ENCODE data around the gene PRKCZ. TPM values are rescaled to one million over a fixed set of nuclear protein-coding genes. Genes with fewer than 3 reads are reported as not detected.
A peak's percentile ranks its signal among the peaks of the same experiment; 100 is the strongest.

Gene PRKCZ
- total RNA-seq, 1 experiment from 2014 or later, result 0.83 TPM

GRCh38 chr1:2099886-2100779 lies 49.9 kb downstream of the PRKCZ start:
- H3K4me3 ChIP-seq, result no peak overlapping the region
- H3K27ac ChIP-seq, result no peak overlapping the region
- no peaks in the 10 kb centered on the region for H3K9me3 ChIP-seq (replicated peaks)
- H3K36me3 ChIP-seq, result no peaks in the 10 kb centered on the region
- no peak for DNase-seq
- no peaks in the 10 kb centered on the region for H3K4me1 ChIP-seq
- H3K27me3 ChIP-seq, result peaks cover 15% of the 10 kb centered on the region

- Histone ChIP-seq H3K4me1 (no peaks in the 10 kb centered on the region), H3K27me3 (peaks cover 18% of the 10 kb centered on the region), H3K9me3 (replicated peaks) (no peaks in the 10 kb centered on the region), H3K36me3 (no peaks in the 10 kb centered on the region), H3K4me3 (no peak overlapping the region), H3K27ac (no peak overlapping the region)
- no peak for DNase-seq
Measured at GRCh38 chr1:2100780-2101108, 50.5 kb downstream of the PRKCZ start.

- Histone ChIP-seq H3K4me3 (no peak overlapping the region), H3K27ac (no peak overlapping the region), H3K27me3 (peaks cover 18% of the 10 kb centered on the region), H3K4me1 (no peaks in the 10 kb centered on the region), H3K9me3 (replicated peaks) (no peaks in the 10 kb centered on the region), H3K36me3 (no peaks in the 10 kb centered on the region)
- DNase-seq, result no peak
Measured at GRCh38 chr1:2101531-2101930, 51.3 kb downstream of the PRKCZ start.

GRCh38 chr1:2101946-2102345 lies 51.7 kb downstream of the PRKCZ start:
- Histone ChIP-seq H3K9me3 (replicated peaks) (no peaks in the 10 kb centered on the region), H3K4me1 (no peaks in the 10 kb centered on the region), H3K4me3 (no peak overlapping the region), H3K27me3 (peaks cover 18% of the 10 kb centered on the region), H3K36me3 (no peaks in the 10 kb centered on the region), H3K27ac (no peak overlapping the region)
- no peak for DNase-seq

- Histone ChIP-seq H3K4me3 (no peak overlapping the region), H3K4me1 (no peaks in the 10 kb centered on the region), H3K27ac (no peak overlapping the region), H3K9me3 (replicated peaks) (no peaks in the 10 kb centered on the region), H3K27me3 (peaks cover 24% of the 10 kb centered on the region), H3K36me3 (no peaks in the 10 kb centered on the region)
- DNase-seq, result no peak
Measured at GRCh38 chr1:2102753-2103152, 52.5 kb downstream of the PRKCZ start.

- DNase-seq, result no peak
- no peaks in the 10 kb centered on the region for H3K9me3 ChIP-seq (replicated peaks)
- H3K27me3 ChIP-seq, result peaks cover 29% of the 10 kb centered on the region
Measured at GRCh38 chr1:2103266-2103900, 53.2 kb downstream of the PRKCZ start.

GRCh38 chr1:2103901-2104590 lies 53.8 kb downstream of the PRKCZ start:
- no peak overlapping the region for H3K4me3 ChIP-seq
- H3K27me3 ChIP-seq, result peaks cover 29% of the 10 kb centered on the region

More at GRCh38 chr1:2103266-2103900, 53.2 kb downstream of the PRKCZ start:
- H3K4me3 ChIP-seq, result no peak overlapping the region
- no peak overlapping the region for H3K27ac ChIP-seq
- no peaks in the 10 kb centered on the region for H3K4me1 ChIP-seq
- no peaks in the 10 kb centered on the region for H3K36me3 ChIP-seq

GRCh38 chr1:2104621-2105427 lies 54.6 kb downstream of the PRKCZ start:
- H3K4me1 ChIP-seq, result no peaks in the 10 kb centered on the region
- no peak overlapping the region for H3K4me3 ChIP-seq
- DNase-seq, result no peak
- no peaks in the 10 kb centered on the region for H3K9me3 ChIP-seq (replicated peaks)
- peaks cover 29% of the 10 kb centered on the region for H3K27me3 ChIP-seq
- no peaks in the 10 kb centered on the region for H3K36me3 ChIP-seq
- H3K27ac ChIP-seq, result no peak overlapping the region

More at GRCh38 chr1:2103901-2104590, 53.8 kb downstream of the PRKCZ start:
- H3K27ac ChIP-seq, result no peak overlapping the region
- H3K36me3 ChIP-seq, result no peaks in the 10 kb centered on the region
- H3K9me3 ChIP-seq (replicated peaks), result no peaks in the 10 kb centered on the region
- DNase-seq, result no peak
- H3K4me1 ChIP-seq, result no peaks in the 10 kb centered on the region

GRCh38 chr1:2105781-2106524 lies 55.7 kb downstream of the PRKCZ start:
- H3K4me1 ChIP-seq, result no peaks in the 10 kb centered on the region
- no peaks in the 10 kb centered on the region for H3K36me3 ChIP-seq
- H3K27ac ChIP-seq, result no peak overlapping the region
- H3K4me3 ChIP-seq, result no peak overlapping the region
- peaks cover 25% of the 10 kb centered on the region for H3K27me3 ChIP-seq
- no peak for DNase-seq
- no peaks in the 10 kb centered on the region for H3K9me3 ChIP-seq (replicated peaks)

- Histone ChIP-seq H3K4me1 (no peaks in the 10 kb centered on the region), H3K36me3 (no peaks in the 10 kb centered on the region), H3K27me3 (peaks cover 28% of the 10 kb centered on the region), H3K4me3 (no peak overlapping the region), H3K27ac (no peak overlapping the region), H3K9me3 (replicated peaks) (no peaks in the 10 kb centered on the region)
- peak in 1 of 2 experiments; percentile 21 for DNase-seq
Measured at GRCh38 chr1:2106659-2107405, 56.6 kb downstream of the PRKCZ start.

- no peak for DNase-seq
- no peaks in the 10 kb centered on the region for H3K9me3 ChIP-seq (replicated peaks)
- no peaks in the 10 kb centered on the region for H3K4me1 ChIP-seq
- no peaks in the 10 kb centered on the region for H3K36me3 ChIP-seq
- H3K27ac ChIP-seq, result no peak overlapping the region
- no peak overlapping the region for H3K4me3 ChIP-seq
- H3K27me3 ChIP-seq, result peaks cover 33% of the 10 kb centered on the region
Measured at GRCh38 chr1:2107586-2108212, 57.5 kb downstream of the PRKCZ start.

GRCh38 chr1:2108213-2108876 lies 58.1 kb downstream of the PRKCZ start:
- Histone ChIP-seq H3K27ac (no peak overlapping the region), H3K4me1 (no peaks in the 10 kb centered on the region), H3K4me3 (no peak overlapping the region), H3K9me3 (replicated peaks) (no peaks in the 10 kb centered on the region), H3K36me3 (no peaks in the 10 kb centered on the region), H3K27me3 (peaks cover 27% of the 10 kb centered on the region)
- peak; percentile 44 to 51 for DNase-seq
